ENCODE measurements around the gene ABL1.

The ABL1 gene

DNA sequence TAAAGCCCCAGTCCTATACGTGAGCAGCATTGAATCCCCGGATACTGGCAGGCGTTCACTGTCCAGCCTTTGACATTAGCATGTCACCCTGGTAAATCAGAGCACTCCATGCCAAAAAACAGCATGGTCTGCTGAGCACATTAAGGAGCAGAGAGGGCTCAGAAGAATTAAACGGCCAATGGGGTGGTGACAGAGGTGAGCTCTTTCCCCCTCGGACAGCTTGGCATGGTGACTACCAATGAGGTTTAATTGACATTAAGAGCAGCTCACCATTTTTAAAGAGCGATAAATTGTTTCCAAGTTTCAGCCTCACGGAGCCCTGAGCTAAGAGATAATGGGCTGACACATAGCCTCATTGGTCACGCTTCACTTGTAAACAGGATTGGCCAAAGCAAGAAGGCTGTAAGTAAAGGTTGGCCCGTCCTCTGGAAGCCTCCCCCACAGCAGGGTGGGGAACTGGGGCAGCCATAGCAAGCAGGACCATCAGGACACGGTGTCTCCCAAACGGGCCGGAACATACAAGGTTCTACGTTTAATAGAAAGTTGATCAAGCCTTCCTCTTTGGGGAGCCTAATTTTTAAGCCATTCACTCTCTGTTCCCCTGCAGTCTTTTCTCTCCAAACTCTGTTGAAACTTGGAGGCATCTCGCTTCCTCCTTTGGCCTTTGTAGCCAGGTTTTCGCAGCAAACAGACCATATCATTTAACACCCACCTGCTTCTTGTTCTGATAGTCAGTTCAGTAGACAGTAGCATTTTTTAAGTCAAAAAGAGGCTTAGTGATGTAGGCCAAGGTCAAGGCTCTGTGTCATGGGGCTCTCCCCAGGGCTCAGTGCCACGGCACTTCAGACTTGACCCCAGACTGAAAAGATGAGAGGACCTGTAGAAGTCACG is 35.7 kb downstream of the ABL1 start:
- no peak for DNase-seq (ENCODE audit: low read depth in 2 of 3, low spot score in 1 of 3)

DNA sequence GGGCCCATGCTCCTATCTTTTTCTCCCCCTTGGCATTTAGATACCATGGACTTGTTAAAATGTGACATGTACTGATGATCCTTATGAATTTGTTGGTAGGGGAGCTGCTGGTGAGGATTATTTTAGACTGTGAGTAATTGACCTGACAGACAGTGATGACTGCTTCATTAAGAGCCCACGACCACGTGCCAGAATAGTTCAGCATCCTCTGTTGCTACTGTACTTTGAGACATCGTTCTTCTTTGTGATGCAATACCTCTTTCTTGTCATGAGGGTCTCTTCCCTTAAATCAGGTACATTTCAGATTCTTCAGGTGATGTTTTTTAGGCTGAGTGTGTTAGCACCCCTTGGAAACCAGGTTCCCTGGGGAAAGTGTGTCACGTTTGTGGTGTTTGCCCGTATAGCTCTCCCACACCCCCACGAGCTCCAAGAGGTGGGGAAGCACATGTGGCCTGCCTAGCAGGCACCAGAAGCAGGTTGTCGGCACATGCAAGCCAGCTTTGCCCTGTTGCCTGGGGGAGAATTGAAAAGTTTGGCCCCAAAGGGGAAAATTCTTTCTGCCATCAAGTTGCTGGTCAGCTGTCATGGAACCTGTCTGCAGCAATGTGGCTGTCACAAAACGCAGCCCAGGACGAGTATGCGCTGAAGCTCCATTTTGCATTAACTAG is 36.5 kb downstream of the ABL1 start:
- DNase-seq (ENCODE audit: low read depth in 2 of 3, low spot score in 1 of 3), result no peak

DNA sequence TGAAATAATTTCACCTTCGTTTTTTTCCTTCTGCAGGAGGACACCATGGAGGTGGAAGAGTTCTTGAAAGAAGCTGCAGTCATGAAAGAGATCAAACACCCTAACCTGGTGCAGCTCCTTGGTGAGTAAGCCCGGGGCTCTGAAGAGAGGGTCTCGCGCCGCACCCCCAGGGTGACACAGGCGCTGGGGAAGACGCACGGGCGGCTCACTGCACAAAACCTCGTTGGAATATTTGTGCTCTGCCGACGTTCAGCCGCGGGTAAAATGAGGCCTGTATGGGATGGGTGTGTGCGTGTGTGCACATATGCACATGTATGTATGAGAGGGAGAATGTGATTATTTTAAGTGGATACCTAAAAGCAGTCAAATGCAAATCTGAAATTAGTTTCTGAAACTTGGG is 37.0 kb downstream of the ABL1 start:
- no peak for DNase-seq (ENCODE audit: low read depth in 2 of 3, low spot score in 1 of 3)

DNA sequence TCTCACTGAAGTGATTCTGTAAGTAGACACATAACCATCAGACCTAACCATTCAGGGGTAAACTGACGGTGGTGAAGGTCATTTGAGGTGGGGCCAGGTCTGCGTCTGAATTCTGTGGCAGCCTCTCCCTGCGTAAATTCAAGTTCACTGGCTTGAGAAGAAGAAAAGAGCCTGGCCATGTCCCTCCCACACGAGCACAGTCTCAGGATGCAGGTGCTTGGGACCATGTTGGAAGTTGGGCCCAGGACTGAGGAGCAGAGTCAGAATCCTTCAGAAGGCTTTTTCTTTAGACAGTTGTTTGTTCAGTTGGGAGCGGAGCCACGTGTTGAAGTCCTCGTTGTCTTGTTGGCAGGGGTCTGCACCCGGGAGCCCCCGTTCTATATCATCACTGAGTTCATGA is 37.5 kb downstream of the ABL1 start:
- no peak for DNase-seq (ENCODE audit: low read depth in 2 of 3, low spot score in 1 of 3)

DNA sequence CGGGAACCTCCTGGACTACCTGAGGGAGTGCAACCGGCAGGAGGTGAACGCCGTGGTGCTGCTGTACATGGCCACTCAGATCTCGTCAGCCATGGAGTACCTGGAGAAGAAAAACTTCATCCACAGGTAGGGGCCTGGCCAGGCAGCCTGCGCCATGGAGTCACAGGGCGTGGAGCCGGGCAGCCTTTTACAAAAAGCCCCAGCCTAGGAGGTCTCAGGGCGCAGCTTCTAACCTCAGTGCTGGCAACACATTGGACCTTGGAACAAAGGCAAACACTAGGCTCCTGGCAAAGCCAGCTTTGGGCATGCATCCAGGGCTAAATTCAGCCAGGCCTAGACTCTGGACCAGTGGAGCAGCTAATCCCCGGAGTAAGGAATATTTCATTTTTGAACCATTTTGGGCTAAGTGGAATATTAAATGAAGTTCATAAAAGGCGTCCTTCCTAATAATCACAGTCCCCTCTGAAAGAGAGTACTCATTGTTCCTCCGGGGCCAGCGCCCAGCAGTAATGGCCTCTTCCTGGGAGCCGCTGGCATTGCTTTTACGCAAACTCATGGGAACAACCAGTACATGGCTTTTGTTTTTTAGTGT is 38.0 kb downstream of the ABL1 start:
- no peak for DNase-seq (ENCODE audit: low read depth in 2 of 3, low spot score in 1 of 3)

DNA sequence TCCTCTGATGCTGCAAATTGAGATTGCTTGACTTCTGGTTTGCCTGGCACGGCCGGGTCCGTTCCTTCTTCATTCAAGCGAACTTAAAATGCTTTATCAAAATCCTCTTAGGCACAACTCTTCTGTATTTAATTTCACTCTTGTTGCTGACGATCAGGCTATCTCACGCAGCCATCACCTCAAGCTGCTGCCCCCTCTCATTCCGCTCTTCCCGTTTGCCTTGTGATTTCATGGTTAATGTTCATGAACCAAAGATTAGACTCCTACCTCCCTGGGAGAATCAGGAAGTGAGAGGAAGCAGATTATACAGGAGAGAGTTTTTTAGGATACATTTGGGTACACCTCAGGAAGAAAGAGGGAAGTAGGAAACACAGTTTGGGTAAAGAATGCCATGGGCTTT is 38.9 kb downstream of the ABL1 start:
- DNase-seq (ENCODE audit: low read depth in 2 of 3, low spot score in 1 of 3), result no peak

DNA sequence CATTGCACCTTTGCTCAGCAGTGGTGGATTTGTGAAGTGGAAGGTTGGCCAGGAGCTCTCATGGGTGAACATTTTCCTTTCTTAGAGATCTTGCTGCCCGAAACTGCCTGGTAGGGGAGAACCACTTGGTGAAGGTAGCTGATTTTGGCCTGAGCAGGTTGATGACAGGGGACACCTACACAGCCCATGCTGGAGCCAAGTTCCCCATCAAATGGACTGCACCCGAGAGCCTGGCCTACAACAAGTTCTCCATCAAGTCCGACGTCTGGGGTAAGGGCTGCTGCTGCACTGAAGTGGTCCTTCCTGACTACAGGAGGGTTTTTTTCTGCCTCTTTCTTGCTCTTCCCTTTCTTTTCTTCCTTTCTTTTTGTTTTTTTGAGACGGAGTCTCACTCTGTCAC is 39.7 kb downstream of the ABL1 start:
- DNase-seq (ENCODE audit: low read depth in 2 of 3, low spot score in 1 of 3), result no peak

DNA sequence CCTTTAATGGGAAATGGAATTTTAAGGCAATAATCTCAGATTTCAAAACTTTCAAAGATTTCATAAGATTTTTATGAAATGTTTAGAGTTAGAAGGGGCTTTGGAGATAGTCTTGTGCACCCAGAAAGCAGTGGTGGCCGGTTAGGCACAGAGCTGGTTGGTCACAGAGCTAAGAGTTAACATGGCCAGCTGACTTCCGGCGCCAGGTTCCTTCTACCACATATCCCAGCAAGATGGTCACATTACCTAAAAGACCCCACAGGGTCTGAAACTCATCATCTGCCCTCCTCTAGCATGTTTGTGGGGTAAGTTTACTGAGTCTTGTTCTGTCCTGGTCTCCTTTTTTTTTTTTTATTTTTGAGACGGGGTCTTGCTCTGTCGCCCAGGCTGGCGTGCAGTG is 42.2 kb downstream of the ABL1 start:
- no peak for DNase-seq (ENCODE audit: low read depth in 2 of 3, low spot score in 1 of 3)

DNA sequence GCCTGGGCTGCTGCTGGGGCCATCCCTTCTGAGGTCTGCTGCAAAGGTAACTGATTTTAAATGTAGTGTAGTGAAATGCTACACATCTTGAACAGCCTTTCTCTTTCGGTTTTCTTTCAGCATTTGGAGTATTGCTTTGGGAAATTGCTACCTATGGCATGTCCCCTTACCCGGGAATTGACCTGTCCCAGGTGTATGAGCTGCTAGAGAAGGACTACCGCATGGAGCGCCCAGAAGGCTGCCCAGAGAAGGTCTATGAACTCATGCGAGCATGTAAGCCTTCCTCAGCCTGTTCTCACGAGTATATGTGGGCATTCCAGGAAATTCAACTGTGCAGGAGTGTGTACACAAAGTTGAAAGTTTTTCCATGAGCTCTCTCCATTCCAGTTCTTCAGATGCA is 43.2 kb downstream of the ABL1 start:
- DNase-seq (ENCODE audit: low read depth in 2 of 3, low spot score in 1 of 3), result no peak

DNA sequence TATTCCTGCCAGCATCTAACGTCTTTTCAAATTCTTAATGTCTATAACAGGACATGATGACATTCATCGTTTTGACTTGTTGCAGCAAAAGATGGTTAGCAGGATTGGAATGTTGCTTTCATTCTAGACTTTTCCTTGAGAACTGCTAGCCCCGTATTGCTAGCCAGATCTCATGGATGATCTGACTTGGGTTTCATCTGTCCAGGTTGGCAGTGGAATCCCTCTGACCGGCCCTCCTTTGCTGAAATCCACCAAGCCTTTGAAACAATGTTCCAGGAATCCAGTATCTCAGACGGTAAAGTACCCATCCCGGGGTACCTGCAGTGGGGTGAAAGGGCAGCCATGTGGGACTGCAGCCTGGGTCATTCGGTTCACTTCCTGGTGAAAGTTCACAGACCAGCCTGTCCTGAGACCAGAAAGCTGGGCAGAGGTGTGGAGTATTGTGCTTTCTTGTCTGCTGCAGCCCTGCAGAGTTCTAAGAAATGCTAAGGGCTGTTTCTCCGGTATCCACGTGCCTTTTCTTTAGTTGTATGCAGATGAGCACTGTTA is 44.9 kb downstream of the ABL1 start:
- no peak for DNase-seq (ENCODE audit: low read depth in 2 of 3, low spot score in 1 of 3)

DNA sequence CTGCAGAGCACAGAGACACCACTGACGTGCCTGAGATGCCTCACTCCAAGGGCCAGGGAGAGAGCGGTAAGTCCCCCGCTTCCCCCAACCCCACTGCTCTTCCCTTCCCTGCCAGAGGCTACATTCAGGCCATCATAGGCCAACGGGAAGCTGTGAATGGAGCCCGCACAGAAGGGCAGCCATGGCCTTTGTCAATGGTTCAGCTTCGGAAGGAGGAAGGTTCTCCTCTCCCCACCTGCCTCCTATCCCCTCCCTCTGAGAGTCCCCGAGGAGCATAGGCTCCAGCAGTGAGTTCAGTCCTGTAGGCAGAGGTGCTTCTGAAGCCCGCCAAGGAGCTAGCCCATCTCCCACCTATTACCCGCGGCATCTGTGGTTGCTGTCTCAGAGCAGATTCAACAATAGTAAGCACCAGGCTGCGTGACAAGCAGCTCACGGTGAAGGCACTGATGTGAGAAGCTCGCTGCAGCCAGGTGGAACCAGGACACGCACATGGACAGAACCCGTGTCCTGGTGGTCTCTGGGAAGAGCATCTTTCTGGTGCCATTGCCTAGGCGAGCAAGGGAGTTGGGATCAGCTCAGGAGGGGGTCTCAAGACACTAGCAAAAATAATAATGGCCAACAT is 45.7 kb downstream of the ABL1 start:
- no peak for DNase-seq (ENCODE audit: low read depth in 2 of 3, low spot score in 1 of 3)

DNA sequence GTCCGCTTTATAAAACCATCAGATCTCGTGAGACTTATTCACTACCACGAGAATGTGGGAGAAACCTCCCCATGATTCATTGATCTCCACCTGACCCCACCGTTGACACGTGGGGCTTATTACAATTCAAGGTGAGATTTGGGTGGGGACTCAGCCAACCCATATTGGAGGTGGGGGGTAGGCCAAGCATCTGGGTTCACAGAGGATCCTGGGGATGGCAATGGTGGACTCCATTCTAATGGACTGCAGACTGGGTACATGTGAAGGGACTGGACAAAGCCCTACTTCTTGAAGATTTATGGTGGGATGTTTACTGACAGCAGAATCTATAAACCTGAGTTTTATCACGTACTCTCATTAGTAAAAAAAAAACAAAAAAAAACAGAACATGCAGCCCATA is 46.5 kb downstream of the ABL1 start:
- no peak for DNase-seq (ENCODE audit: low read depth in 2 of 3, low spot score in 1 of 3)

DNA sequence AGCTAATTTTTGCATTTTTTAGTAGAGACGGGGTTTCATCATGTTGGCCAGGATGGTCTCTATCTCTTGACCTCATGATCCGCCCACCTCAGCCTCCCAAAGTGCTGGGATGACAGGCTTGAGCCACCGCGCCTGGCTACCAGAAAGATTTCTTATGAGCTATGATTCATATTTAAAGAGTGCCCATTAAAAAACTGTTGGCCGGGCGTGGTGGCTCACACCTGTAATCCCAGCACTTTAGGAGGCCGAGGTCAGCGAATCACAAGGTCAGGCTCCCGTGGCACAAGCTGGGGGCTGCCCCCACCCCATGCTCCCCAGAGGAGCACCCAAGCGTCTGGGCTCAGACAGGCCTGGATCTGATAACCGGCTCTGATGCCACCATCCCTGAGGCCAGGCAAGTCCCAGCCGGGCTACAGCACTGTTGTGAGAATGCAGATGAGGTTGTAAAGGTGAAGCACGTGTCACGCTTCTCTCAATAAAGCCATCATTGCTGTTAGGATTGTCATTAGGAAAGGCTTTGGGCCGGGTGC is 47.7 kb downstream of the ABL1 start:
- DNase-seq (ENCODE audit: low read depth in 2 of 3, low spot score in 1 of 3), result no peak

DNA sequence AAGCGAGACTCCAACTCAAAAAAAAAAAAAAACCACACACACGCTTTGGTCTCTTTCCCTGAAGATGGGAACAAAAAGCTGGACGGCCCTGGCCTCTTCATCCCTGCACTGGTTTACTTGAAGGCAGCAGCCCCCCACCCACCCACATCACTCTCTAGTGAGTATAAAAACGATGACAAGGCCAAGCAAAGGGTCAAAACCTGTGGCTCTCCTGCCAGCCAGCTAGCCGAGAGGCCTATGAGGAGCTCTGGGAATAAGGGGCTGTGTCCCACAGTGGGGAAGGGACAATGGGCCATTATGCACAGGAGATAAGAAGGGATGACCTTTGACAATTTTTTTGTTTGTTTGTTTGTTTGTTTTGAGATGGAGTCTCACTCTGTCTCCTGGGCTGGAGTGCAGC is 48.4 kb downstream of the ABL1 start:
- DNase-seq (ENCODE audit: low read depth in 2 of 3, low spot score in 1 of 3), result no peak

DNA sequence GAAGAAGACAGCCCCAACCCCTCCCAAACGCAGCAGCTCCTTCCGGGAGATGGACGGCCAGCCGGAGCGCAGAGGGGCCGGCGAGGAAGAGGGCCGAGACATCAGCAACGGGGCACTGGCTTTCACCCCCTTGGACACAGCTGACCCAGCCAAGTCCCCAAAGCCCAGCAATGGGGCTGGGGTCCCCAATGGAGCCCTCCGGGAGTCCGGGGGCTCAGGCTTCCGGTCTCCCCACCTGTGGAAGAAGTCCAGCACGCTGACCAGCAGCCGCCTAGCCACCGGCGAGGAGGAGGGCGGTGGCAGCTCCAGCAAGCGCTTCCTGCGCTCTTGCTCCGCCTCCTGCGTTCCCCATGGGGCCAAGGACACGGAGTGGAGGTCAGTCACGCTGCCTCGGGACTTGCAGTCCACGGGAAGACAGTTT is 49.1 kb downstream of the ABL1 start:
- DNase-seq (ENCODE audit: low read depth in 2 of 3, low spot score in 1 of 3), result no peak

DNA sequence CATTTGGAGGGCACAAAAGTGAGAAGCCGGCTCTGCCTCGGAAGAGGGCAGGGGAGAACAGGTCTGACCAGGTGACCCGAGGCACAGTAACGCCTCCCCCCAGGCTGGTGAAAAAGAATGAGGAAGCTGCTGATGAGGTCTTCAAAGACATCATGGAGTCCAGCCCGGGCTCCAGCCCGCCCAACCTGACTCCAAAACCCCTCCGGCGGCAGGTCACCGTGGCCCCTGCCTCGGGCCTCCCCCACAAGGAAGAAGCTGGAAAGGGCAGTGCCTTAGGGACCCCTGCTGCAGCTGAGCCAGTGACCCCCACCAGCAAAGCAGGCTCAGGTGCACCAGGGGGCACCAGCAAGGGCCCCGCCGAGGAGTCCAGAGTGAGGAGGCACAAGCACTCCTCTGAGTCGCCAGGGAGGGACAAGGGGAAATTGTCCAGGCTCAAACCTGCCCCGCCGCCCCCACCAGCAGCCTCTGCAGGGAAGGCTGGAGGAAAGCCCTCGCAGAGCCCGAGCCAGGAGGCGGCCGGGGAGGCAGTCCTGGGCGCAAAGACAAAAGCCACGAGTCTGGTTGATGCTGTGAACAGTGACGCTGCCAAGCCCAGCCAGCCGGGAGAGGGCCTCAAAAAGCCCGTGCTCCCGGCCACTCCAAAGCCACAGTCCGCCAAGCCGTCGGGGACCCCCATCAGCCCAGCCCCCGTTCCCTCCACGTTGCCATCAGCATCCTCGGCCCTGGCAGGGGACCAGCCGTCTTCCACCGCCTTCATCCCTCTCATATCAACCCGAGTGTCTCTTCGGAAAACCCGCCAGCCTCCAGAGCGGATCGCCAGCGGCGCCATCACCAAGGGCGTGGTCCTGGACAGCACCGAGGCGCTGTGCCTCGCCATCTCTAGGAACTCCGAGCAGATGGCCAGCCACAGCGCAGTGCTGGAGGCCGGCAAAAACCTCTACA is 49.8 kb downstream of the ABL1 start:
- no peak for DNase-seq (ENCODE audit: low read depth in 2 of 3, low spot score in 1 of 3)

DNA sequence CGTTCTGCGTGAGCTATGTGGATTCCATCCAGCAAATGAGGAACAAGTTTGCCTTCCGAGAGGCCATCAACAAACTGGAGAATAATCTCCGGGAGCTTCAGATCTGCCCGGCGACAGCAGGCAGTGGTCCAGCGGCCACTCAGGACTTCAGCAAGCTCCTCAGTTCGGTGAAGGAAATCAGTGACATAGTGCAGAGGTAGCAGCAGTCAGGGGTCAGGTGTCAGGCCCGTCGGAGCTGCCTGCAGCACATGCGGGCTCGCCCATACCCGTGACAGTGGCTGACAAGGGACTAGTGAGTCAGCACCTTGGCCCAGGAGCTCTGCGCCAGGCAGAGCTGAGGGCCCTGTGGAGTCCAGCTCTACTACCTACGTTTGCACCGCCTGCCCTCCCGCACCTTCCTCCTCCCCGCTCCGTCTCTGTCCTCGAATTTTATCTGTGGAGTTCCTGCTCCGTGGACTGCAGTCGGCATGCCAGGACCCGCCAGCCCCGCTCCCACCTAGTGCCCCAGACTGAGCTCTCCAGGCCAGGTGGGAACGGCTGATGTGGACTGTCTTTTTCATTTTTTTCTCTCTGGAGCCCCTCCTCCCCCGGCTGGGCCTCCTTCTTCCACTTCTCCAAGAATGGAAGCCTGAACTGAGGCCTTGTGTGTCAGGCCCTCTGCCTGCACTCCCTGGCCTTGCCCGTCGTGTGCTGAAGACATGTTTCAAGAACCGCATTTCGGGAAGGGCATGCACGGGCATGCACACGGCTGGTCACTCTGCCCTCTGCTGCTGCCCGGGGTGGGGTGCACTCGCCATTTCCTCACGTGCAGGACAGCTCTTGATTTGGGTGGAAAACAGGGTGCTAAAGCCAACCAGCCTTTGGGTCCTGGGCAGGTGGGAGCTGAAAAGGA is 50.7 kb downstream of the ABL1 start:
- no peak for DNase-seq (ENCODE audit: low read depth in 2 of 3, low spot score in 1 of 3)

DNA sequence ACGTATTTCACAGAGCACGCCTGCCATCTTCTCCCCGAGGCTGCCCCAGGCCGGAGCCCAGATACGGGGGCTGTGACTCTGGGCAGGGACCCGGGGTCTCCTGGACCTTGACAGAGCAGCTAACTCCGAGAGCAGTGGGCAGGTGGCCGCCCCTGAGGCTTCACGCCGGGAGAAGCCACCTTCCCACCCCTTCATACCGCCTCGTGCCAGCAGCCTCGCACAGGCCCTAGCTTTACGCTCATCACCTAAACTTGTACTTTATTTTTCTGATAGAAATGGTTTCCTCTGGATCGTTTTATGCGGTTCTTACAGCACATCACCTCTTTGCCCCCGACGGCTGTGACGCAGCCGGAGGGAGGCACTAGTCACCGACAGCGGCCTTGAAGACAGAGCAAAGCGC is 51.9 kb downstream of the ABL1 start:
- DNase-seq (ENCODE audit: low read depth in 2 of 3, low spot score in 1 of 3), result no peak

DNA sequence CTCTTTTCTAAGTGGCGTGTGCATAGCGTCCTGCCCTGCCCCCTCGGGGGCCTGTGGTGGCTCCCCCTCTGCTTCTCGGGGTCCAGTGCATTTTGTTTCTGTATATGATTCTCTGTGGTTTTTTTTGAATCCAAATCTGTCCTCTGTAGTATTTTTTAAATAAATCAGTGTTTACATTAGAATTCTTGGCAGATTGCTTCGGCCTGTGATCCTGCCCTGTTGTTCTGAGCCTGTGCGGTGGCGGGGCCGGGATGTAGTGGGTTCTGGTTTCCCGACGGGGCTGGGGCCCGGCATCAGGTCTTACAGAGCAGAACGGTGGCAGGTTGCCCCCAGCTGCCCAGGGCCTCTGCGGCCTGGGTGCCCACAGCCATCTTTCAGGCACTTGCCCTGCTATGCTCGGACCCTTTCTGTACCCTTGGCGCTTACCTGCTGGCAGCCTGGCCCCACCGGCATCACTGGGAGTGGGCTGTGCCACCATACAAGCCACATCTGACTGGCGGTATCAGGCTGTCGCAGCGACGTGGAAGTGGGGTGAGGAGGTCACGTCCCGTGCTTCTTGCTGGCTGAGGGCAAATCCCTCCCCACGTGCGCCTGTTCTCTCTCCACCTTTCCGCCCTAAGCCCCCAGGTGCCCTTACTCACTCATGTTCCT is 52.6 kb downstream of the ABL1 start:
- no peak for DNase-seq (ENCODE audit: low read depth in 2 of 3, low spot score in 1 of 3)
